ENCODE measurements around the gene OR51E1. TPM values are rescaled to one million over a fixed set of nuclear protein-coding genes. Genes with fewer than 3 reads are reported as not detected.

The OR51E1 gene
- total and polyA plus RNA-seq, 2 donors (not counting 3 experiments of a cell fraction or from before 2014, with no cell fraction given), result not detected

DNA sequence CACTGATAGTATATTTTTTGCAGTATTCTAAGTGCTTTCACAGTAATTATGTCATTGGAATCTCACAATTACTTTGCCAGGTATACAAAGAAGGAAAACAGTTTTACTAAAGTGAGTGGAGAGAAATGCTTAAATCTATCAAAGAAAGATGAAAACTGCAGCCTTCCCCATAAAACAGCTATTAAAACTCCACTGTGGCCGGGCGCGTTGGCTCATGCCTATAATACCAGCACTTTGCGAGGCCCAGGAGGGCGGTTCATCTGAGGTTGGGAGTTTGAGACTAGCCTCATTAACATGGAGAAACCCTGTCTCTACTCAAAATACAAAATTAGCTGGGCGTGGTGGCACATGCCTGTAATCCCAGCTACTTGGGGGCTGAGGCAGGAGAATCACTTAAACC, 19.1 kb downstream of the OR51E1 start:
- Histone ChIP-seq H3K9me1 (replicated peaks; ENCODE audit: control insufficient read depth, extremely low read depth, insufficient read depth, low read length) (no peaks in the 10 kb centered on the region), H3K9me3 (replicated peaks; ENCODE audit: control insufficient read depth, insufficient read depth, low read length) (no peaks in the 10 kb centered on the region), H4K20me1 (replicated peaks; ENCODE audit: control insufficient read depth, extremely low read depth, insufficient read depth, low read length) (no peaks in the 10 kb centered on the region), H3K79me2 (ENCODE audit: control insufficient read depth, insufficient read depth, low read length) (no peaks in the 10 kb centered on the region), H3K27ac (ENCODE audit: insufficient read depth, low read depth, low read length) (no peak overlapping the region), H3K36me3 (ENCODE audit: control insufficient read depth in 2 of 2, extremely low read depth in 1 of 2, insufficient read depth in 2 of 2, low read length in 2 of 2) (no peaks in the 10 kb centered on the region), H3K4me2 (ENCODE audit: insufficient read depth, low read length) (no peak overlapping the region), H3K9ac (replicated peaks; ENCODE audit: extremely low read depth, insufficient read depth, low read length) (no peak overlapping the region), H3K4me1 (ENCODE audit: control insufficient read depth, extremely low read depth, insufficient read depth, low read length) (no peaks in the 10 kb centered on the region), H3K27me3 (ENCODE audit: control insufficient read depth in 2 of 2, insufficient read depth in 2 of 2, low read length in 2 of 2) (no peaks in the 10 kb centered on the region), H2AFZ (ENCODE audit: low read depth, low read length) (no peak overlapping the region), H3K4me3 (replicated peaks in 1 of 3; ENCODE audit: insufficient read depth in 1 of 3, low read depth in 1 of 3, low read length in 3 of 3) (no peak overlapping the region)
- CTCF ChIA-PET, result no interaction called here
- no peak for TF ChIP-seq MYC (IDR thresholded peaks at IDR 0.05; ENCODE audit: low read depth, low read length)
- TF ChIP-seq, protein P1, sequence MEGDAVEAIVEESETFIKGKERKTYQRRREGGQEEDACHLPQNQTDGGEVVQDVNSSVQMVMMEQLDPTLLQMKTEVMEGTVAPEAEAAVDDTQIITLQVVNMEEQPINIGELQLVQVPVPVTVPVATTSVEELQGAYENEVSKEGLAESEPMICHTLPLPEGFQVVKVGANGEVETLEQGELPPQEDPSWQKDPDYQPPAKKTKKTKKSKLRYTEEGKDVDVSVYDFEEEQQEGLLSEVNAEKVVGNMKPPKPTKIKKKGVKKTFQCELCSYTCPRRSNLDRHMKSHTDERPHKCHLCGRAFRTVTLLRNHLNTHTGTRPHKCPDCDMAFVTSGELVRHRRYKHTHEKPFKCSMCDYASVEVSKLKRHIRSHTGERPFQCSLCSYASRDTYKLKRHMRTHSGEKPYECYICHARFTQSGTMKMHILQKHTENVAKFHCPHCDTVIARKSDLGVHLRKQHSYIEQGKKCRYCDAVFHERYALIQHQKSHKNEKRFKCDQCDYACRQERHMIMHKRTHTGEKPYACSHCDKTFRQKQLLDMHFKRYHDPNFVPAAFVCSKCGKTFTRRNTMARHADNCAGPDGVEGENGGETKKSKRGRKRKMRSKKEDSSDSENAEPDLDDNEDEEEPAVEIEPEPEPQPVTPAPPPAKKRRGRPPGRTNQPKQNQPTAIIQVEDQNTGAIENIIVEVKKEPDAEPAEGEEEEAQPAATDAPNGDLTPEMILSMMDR (IDR thresholded peaks at IDR 0.05; ENCODE audit: extremely low read depth in 1 of 2, insufficient read depth in 1 of 2, low read depth in 1 of 2, low read length in 2 of 2), result no peak
- no peak for TF ChIP-seq FOS (IDR thresholded peaks at IDR 0.05; ENCODE audit: borderline replicate concordance, insufficient read depth, low read length)
- no peak for TF ChIP-seq POLR2A (IDR thresholded peaks at IDR 0.05; ENCODE audit: low read depth, low read length)
- no peak for TF ChIP-seq EZH2 (IDR thresholded peaks at IDR 0.05; ENCODE audit: borderline replicate concordance, low read depth, low read length, severe bottlenecking)
- no peak for TF ChIP-seq JUN (IDR thresholded peaks at IDR 0.05; ENCODE audit: borderline replicate concordance, insufficient read depth, insufficient read length, low read depth)
- no peak for TF ChIP-seq GATA2 (IDR thresholded peaks at IDR 0.05; ENCODE audit: insufficient read depth, insufficient read length, low read depth, low read length)
- TF ChIP-seq POLR2AphosphoS5 (IDR thresholded peaks at IDR 0.05; ENCODE audit: insufficient read depth, low read depth, low read length), result no peak
- TF ChIP-seq, protein P2, sequence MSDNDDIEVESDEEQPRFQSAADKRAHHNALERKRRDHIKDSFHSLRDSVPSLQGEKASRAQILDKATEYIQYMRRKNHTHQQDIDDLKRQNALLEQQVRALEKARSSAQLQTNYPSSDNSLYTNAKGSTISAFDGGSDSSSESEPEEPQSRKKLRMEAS (IDR thresholded peaks at IDR 0.05; ENCODE audit: insufficient read depth, insufficient read length), result no peak
- BruUV-seq (replicated peaks), result no TSS peak
- FAIRE-seq (no peak), DNase-seq (ENCODE audit: low read depth, low spot score) (no peak)
- intact Hi-C loops (cut with micrococcal nuclease) (no loop called here), dilution Hi-C loops (cut with MboI; ENCODE audit: extremely low pct_ligation_motif_present, low sequenced_read_pairs) (no loop called here)
- POLR2A ChIA-PET, result no interaction called here

Measured in endothelial cell of umbilical vein (primary cell).